Measurements from ENCODE around the gene NLRP6.
"Not testable (repeated sequence)": the region's sequence is repeated elsewhere in the genome, so short reads cannot be mapped to it uniquely, and the experiment has no call there.

The NLRP6 gene

DNA sequence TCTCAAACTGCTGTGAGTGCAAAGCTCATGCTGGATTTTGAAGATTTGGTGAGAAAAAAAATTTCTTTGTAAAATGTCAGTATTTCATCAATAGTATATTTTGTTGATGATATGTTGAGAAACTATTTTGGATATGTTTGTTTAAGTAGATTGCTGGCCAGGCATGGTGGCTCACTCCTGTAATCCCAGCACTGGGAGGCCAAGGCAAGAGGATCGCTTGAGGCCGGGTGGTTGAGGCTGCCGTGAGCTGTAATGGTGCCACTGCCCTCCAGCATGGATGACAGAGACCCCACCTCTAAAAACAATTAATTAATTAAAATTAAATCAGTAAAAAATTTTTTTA, 49.3 kb downstream of the NLRP6 start:
- no peak for DNase-seq

DNA sequence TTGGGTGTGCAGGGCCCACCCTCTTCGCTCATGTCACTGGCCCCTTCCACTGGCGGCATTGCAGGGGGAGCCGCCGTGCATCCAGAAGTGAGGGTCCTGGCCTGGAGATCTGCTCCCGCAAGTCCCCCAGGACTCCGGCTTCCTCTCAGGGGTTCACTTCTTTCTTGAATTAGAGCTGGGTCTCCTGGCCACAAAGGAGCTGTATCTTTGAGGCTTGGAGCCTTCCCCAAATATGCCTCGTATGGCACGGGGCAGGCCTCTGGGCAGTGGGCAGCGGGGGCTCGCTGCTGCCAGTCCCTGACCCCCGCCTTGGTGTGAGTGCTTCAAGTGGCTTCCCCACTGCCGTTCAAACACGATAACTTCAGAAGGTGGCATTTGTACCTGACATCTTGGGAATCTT, 49.8 kb downstream of the NLRP6 start:
- DNase-seq, result no peak

DNA sequence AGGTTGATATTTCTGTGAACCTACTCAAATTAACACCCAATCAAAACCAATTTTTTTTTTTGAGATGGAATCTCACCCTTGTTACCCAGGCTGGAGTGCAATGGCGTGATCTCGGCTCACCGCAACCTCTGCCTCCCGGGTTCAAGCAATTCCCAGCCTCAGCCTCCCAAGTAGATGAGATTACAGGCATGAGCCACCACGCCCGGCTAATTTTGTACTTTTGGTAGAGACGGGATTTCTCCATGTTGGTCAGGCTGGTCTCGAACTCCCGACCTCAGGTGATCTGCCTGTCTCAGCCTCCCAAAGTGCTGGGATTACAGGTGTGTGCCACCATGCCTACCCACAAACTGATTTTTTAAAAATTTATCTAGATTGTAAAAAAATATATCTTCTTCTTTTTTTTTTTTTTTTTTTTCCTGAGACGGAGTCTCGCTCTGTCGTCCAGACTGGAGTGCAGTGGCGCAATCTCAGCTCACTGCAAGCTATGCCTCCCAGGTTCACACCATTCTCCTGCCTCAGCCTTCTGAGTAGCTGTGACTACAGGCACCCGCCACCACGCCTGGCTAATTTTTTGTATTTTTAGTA, 50.4 kb downstream of the NLRP6 start:
- not testable (repeated sequence) for DNase-seq

DNA sequence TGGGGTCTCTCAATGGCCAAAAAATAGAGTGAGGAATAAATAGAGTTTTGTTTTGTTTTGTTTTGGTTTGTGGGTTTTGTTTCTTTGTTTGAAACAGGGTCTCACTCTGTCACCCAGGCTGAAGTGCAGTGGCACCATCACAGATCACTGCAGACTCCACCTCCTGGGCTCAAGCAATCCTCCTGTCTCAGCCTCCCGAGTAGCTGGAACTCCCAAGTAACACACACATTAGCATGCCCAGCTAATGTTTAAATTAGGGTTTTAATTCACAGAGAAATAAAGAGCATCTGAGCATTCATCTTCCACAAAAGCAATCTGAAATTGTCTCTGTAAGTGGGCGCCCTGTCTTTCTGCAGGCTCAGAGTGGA, 51.7 kb downstream of the NLRP6 start:
- DNase-seq, result no peak

DNA sequence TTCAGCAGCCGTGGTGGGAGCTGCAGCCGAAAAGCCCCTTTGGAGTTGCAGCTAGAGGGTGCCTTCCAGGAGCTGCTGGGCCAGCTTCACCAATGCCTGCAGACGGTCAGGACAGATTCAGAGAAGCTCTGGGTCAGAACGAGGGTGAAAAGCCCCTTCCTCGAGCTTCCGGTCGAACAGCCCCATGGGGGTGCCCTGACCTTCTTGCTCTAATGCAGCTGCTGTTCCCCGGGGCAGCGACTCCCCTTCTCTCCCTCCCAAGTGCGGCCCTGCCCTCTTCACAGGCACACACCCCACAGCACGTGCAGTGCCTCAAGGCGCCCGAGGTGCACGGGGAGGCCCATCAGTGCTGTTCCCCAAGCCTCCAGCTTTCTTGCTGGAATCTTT, 52.1 kb downstream of the NLRP6 start:
- DNase-seq, result no peak

DNA sequence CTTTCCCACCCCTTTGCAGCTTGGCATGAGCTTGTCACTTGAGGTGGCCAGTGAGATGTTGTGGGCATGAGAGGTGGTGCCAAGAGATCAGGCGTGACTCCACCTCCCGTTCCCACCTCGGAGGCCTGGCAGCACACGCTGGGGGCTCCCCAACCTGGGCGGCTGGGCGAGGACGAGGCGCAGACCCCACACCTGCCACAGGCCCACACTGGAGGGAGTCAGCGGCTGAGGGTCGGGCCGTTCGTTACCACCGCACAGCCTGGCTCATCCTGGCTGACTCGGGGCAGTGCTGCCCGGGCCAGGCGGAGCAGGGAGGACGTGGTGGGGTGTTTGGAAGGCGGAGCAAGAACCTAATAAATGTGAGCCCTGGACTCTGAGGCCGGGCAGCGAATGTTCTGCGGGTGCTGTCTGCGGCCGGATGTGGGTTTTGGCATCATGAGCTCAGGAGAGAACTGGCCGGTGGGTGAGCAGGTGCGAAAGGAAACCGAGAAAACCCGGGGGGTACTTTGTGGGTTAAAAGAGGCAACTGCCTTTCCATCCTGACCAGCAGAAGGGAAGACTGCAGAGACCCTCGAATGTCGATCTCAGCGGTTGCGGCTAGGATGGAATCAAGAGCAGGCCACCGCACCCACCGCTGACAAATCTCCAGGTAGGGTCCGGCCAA, 52.6 kb downstream of the NLRP6 start:
- DNase-seq, result no peak

DNA sequence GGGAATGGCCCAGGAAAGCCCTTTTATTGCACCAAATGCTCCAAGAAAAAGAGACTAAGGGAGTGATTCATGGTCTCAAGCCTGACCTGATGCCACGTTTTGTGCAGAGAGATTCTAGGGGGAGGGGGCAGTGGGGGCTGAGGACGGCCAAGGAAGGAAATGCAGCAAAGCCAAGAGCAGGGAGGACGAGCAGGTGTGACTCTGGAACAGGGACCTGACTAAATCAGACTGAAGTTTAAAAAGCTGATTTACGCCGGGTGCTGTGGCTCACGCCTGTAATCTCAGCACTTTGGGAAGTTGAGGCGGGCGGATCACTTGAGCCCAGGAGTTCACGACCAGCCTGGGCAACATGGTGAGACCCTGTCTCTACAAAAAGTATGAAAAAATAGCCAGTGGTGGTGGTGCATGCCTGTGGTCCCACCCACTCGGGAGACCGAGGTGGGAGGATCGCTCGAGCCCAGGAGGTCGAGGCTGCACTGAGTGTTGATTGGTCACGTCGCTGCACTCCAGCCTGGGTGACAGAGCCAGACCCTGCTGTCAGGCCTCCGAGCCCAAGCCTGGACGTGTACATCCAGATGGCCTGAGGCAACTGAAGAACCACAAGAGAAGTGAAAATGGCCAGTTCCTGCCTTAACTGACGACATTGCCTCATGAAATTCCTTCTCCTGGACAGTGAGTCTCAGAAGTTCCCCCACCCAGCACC, 53.3 kb downstream of the NLRP6 start:
- no peak for DNase-seq

DNA sequence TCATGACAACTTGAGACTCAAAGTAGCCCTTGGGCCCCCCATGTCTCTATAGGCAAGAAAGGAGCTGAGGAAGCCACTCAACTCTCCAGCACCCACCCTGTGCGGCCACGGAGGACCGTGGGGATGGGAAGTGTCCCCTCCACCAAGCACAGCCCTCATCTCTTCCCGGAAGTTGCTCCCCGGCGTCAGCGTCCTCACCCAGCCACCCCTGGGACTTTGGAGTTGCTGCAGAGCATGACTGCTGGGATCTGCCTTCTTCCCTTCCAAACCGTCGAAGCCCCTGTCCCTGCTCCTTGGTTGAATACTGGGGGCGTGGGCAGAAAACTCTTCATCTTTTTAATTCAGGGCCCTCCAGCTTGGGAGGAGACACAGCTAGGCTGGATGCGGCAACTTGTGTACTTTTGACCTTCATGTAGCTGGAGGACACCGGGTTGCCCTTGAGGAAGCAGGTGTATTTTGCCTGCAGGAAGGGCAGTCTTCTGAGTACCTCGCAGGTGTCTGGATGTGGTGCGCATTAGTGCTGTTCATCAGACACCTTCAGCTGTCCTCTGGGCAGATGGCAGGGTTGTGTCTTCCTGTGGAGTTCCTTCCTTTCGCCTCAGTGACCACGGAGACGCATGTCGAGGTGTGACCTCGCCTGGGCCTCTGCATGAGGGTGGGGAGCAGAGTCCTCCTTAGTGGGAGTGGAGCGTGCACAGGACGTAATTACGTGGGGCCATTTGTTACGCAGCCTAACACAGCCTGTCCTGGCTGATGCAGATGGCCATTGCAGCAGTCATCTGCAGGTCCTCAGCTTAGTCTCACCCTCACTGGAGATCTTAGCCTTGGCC, 54.7 kb downstream of the NLRP6 start:
- DNase-seq, result no peak

DNA sequence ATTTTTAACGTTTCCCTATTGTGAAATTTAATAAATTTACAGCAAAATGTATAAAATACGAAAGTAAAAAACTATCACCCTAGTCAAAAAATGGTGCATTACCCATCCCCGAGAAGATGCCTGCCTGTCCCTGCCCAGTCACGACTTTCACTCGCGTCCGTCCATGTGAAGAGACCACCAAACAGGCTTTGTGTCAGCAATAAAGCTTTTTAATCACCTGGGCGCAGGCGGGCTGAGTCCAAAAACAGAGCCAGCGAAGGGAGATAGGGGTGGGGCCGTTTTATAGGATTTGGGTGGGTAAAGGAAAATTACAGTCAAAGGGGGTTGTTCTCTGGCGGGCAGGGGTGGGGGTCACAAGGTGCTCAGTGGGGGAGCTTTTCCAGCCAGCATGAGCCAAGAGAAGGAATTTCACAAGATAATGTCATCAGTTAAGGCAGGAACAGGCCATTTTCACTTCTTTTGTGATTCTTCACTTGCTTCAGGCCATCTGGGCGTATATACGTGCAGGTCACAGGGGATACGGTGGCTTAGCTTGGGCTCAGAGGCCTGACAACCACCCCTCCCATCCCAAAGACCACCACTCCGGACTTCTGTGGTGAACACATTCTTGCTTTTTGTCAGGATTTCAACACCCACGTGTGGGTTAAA, 55.5 kb downstream of the NLRP6 start:
- DNase-seq, result not testable (repeated sequence)

DNA sequence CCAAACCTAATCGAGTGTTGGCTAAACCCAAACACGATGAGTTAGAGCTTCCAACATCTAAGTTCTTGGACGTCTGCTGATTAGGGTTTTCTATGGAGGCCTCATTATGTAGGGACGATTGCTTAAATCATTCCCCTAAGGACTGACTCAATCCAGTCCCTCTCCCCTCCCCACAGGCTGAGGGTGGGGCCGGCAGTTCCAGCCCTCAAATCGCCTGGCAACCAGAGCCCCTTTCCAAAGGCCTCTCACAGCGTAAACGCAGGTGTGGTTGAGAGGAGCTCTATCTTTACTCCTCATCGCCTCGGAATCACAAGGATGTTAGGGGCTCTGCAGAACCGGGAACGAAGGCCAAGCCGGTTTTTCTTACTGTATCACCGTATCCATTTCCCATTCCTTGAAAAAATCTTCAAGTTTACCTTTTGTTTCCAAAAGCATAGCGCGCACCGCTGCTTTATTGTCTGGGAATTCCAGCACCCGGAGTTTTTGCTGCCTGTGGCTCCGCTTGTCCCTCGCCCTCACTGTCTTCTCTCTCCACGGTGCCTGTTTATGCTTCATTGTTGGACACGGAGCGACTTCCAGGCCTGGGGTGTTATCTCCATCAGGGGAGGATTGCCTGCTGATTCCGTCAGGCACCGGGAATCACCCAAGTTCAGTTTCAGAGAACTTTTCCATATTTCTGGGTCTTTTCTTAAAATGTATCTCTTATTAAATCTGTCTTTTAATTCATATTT, 56.2 kb downstream of the NLRP6 start:
- DNase-seq, result no peak
